Measurements from ENCODE around the gene ATP2C1.

The ATP2C1 gene

DNA sequence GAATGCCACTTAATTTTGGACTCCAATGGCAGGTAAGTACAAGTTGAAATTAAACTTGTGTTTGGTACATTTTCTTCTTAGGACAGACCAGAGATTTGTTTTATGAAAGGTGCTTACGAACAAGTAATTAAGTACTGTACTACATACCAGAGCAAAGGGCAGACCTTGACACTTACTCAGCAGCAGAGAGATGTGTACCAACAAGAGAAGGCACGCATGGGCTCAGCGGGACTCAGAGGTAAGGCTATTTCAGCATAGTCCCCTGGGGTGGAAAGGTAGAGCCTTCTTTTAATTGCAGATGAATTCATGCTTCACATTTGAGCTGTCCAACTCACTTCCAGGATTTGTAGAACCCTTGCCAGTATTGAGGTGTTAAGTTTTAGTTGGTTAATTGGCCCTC lies 81.4 kb downstream of the ATP2C1 start:
- no peak for DNase-seq (ENCODE audit: low read depth in 3 of 3, low spot score in 1 of 3)

DNA sequence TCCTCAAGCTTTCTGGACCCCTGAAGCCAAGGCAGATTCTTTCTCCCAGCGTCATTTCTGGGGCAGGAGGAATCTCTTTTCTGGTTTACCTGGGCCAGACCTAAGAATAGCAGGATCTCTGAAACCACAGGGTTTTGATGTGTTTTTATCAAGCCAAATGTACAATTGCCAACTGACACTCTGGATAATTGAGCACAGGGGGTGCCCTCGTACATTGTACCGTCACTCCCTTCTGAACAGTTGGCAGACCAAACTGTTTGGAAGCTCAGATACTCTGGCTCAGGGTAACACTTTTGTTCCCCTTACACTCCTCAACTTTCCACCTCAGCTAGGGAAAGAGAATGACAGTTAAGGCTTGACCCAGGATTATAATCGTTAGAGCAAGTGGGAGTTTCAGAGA lies 82.8 kb downstream of the ATP2C1 start:
- DNase-seq (ENCODE audit: low read depth in 3 of 3, low spot score in 1 of 3), result no peak

DNA sequence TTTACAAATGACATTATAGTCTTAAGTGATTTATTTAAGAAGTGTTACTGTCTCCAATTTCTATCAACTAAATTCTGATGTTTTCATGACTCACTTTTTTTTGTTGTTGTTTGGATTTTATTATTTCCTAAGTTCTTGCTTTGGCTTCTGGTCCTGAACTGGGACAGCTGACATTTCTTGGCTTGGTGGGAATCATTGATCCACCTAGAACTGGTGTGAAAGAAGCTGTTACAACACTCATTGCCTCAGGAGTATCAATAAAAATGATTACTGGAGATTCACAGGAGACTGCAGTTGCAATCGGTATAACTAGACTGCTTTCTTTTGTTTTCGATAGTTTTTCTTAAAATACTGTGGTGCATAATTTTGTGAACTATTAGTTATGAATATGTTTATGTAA lies 85.2 kb downstream of the ATP2C1 start:
- DNase-seq (ENCODE audit: low read depth in 3 of 3, low spot score in 1 of 3), result no peak

DNA sequence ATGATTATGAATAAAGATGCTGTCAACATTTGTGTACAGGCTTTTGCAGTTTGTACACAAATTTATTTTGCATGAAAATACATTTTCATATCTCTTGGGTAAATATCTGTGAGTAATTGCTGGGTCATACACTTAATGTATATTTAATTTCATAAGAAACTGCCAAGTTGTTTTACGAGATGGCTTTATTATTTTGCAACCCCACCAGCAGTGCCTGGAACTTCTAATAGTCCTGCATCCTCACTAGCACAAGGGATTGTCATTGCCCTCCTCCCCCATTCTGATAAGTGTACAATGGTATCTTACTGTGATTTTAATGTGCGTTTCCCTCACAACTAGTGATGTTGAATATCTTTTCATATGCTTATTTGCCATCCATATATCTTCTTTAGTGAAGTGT lies 87.6 kb downstream of the ATP2C1 start:
- no peak for DNase-seq (ENCODE audit: low read depth in 3 of 3, low spot score in 1 of 3)

DNA sequence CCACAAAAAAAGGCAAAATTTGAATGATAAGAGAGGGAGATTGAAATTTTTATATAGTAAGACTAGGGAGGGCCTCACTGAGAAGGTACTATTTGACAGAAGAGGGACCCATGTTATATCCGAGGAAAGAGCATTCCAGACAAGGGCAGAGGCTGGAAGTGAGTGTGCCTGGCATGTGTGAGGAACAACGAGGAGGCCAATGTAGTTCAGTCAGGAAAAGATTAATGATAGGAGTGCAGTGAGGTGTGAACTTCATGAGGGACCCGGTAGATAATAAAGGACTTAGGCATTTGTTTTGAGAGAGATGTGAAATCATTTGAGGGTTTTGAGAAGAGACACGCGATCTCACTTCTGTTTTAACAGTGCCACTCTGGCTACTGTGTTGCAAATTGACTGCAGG lies 96.4 kb downstream of the ATP2C1 start:
- DNase-seq (ENCODE audit: low read depth in 3 of 3, low spot score in 1 of 3), result no peak

DNA sequence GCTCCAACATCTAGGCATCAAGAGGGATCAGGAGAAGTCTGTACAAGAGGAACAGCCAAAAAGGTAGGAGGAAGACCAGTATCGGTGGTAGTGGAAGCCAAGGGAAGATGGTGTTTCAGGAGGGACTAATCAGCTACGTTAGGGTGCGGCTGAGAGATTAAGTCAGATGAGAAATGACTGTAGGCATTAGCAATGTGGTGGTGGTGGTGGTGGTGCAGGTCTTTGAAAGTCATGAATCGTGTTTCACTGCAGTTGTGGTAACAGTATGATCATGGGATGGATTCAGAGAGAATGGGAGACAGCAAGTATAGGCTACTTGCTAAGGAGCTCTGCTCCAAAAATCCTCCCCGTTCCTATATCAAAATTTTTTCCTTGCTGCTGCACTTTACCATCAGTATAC lies 97.2 kb downstream of the ATP2C1 start:
- DNase-seq (ENCODE audit: low read depth in 3 of 3, low spot score in 1 of 3), result no peak

DNA sequence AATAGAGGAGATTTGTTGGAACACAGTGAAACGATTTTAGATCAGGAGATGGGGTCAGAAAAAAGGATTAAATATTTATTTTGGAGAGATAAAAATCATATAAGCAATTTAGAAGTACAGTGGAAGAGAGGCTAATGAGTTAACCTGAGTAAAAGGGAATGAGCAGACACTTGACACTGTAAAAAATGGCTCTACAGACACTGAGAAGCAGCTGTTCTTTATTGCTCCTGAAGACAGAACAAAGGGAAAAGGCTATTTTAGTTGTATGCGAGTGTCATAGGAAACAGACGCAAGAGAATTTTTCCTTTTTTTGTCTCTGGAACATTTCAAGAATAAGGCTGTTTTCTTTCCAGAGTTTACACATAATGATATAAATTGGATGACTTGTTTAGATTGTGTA lies 98.5 kb downstream of the ATP2C1 start:
- DNase-seq (ENCODE audit: low read depth in 3 of 3, low spot score in 1 of 3), result no peak

DNA sequence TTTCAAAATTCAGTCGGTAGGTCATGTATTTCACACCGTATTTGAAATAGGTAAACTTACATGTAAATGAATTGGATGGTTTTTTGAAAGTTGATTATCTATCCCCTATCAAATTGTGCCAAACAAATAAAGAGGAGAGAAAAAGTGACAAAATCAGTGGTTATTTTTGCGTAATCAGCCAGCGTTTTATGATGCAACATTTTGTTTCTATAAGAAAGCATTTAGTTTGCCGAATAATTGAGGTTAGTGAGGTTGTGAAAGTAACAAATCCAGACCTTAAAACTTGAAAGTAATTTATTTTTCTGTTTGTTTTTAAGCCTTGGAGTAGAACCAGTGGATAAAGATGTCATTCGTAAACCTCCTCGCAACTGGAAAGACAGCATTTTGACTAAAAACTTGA lies 103.4 kb downstream of the ATP2C1 start:
- DNase-seq (ENCODE audit: low read depth in 3 of 3, low spot score in 1 of 3), result no peak

DNA sequence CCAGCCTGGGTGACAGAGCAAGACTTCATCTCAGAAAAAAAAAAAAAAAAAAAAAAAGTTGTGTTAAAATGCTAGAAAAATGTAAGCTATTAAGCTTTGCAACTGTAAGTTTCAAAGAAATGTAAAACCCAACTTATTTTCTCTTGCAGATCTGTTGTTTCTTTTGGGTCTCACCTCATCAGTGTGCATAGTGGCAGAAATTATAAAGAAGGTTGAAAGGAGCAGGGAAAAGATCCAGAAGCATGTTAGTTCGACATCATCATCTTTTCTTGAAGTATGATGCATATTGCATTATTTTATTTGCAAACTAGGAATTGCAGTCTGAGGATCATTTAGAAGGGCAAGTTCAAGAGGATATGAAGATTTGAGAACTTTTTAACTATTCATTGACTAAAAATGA lies 107.2 kb downstream of the ATP2C1 start:
- no peak for DNase-seq (ENCODE audit: low read depth in 3 of 3, low spot score in 1 of 3)

DNA sequence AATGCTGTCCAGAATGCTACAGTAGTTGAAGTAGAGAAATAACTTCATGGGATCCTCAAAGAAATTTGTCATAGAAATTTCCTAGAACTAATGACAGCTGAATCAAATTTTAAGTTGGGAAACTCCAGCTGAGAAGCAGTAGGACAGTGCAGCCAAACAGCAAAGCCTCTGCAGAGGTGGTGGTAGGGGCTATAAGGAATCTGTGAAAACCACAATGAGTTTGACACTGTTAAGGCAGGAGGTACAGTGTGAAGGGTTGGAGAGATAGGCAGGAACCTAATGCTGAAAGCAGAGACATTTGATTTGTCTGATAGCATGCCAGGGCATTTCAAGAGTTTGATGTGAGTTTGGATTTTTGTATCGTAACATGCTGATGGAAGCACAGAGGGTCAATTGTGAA lies 110.7 kb downstream of the ATP2C1 start:
- no peak for DNase-seq (ENCODE audit: low read depth in 3 of 3, low spot score in 1 of 3)

DNA sequence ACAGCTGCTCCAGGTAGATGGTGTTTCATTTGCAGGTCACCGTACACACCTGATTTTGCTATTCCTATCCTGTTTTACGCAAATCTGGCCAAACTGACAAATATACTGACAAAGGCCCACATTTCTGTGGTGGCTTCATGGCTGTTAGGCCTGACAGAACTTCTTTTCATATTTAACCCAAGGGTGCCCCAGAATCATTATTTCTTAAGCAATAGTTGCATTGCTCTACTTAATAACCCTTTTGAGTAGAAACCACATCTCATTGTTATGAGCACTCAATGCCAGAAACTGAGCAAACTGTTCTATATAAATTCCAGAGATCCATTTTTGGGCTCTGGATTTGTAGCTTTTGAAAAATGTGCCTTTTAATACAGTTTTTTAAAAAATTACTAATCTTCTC lies 113.4 kb downstream of the ATP2C1 start:
- no peak for DNase-seq (ENCODE audit: low read depth in 3 of 3, low spot score in 1 of 3)

DNA sequence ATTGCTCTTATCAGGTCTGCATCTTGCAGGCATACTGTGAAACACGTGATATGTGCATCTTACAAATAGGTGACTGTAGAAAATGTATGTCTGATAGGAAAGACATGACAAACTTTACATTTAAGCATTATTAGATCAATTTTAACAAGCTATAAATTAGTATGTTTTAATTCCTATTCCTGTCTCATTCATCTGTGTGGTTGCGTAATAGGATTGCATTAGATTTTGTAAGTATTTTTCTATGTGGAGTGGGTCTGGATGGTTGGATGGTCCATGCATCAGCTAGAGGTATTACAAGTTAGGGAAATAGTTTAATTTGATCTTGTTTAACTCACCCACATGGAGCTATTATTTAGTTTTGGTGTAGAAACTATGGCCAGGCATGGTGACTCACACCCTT lies 113.9 kb downstream of the ATP2C1 start:
- DNase-seq (ENCODE audit: low read depth in 3 of 3, low spot score in 1 of 3), result no peak

DNA sequence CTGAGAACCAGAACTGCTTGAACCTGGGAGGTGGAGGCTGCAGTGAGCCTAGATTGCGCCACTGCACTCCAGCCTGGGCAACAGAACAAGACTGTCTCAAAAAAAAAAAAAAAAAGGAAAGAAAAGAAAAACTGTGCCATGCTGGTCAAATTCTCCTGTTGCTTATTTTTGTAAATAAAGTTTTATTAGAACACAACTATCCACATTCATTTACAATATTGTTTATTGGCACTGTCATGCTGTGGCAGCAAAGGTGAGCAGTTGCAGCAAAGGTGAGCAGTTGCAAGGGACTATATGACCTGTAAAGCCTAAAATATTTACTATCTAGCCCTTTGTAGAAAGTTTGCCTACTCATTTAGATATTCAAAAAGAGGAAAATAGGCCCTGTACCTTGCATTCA lies 114.4 kb downstream of the ATP2C1 start:
- no peak for DNase-seq (ENCODE audit: low read depth in 3 of 3, low spot score in 1 of 3)

DNA sequence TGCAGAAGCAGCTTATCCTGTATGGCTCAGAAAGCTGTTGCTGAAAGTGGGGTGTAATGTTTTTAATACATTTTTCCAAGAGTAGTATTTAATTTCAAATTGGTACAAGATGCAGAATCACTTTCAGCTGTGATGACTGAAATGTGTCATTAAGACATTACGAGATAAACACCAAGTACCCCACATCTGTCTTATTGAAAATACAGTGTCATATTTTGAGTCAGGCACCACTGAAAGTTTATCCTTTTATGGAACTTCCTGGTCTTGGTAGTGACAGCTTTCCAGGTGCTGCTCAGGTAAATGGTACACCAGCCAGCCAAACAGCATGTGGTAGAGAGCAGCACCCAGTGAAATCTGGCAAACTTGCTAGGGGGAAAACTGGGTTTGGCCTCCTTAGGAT lies 115.8 kb downstream of the ATP2C1 start:
- DNase-seq (ENCODE audit: low read depth in 3 of 3, low spot score in 1 of 3), result no peak

DNA sequence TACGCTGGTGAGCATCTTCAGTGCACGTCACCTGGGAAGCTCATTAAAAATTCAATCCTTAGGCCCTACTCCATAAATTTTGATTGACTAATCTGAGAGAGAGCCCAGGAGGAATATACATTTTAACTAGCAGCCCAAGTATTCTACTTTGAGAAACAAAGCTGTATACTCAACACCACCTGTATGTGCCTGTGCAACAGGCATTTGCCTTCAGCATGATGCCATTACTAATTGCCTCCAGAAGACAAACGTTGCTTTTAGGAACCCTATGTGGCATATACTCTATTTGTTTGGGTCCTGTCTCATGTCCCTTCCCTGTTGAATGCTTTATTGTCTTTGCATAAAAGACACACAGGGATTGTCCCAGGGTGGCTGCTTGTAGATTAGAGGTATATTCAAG lies 125.1 kb downstream of the ATP2C1 start:
- no peak for DNase-seq (ENCODE audit: low read depth in 3 of 3, low spot score in 1 of 3)

DNA sequence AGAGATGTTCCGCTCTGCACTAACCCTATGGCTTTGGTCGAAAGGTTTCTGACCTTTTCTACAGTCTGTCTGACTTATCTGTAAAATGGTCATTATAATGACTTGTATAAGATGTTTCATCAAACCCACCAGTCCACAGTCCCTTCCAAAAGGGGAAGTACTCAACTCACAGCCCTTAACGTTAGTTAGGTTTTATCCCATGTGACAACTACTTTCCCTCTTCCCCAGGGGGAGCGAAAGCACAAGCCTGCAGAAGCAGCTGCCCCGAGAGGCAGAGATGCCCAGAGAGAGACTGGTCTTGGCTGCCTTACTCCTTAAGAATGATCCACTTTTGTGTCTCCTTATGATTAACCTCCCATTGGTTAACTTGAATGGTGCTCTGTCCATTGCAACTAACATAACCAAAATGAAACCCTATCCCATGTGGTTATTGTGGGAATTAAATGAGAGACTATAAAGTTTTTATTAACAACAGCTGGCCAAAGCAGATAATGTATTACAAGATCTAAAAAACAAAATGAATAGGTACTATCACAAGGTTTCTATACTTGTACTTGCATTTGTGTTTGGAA lies 126.3 kb downstream of the ATP2C1 start:
- DNase-seq (ENCODE audit: low read depth in 3 of 3, low spot score in 1 of 3), result no peak

DNA sequence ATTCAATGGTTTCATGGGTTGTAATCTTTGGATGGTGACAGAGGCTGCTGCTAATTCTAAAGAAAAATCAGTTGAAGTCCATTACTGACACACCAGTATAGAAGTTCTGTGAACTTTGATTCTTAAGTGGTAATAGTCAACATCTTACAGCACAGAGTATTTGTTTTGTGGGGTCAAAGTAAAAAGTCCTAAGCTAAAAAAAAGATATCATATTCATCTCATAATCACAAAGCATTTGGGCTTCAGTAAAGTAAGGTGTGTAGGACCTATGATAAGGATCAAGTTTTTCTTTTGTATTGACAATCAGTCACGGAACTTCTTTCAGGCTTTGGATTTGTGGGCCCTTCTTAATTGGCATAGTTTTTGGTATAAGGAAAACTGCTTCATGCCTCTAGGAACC lies 131.7 kb downstream of the ATP2C1 start:
- DNase-seq (ENCODE audit: low read depth in 3 of 3, low spot score in 1 of 3), result no peak

DNA sequence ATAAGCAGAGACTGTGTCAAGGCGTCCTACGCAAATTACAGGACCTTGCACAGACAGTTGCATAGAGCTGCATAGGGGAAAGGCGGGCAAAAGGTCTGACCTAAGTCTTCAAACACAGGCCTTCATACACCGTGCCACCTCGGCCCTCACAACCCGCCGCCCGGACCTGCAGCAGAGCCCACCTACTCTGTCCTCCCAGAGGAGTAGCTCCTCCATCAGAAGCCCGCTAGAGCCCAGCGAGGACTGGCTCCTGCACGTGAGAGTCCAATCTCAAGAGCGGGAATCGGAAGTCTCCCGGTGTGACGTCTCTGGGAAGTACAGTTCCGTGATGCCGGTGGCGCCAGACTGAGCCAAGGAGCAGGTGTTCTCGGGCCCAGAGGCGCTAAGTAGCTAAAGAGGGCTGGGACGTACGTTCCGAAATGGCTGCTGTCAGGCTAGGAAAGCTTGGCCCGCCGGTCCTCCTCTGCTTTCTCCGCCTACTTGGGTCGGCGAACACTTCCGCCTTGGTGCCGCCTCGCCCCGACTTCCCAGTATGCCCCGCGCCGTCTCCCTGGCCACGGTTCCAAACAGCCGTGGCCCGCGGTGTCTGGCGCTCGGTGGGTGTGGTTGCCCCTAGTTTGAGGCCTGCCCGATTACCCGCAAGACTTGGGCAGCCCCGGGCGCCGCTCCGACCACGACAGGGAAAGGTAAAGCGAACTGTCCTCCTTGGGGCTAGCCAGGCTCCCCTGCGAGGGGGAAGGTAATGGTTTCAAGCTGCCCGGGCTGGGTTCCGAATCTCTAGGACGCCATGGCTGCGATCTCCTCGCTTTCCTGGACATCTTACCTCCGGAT lies 132.7 kb downstream of the ATP2C1 start, which contains the start of the genes ASTE1 and NEK11:
Gene ASTE1, minus strand, starts transcription at position 505 of the 831 bp plus-strand sequence. CDS start 1,519 bp downstream, outside the sequence.
Gene NEK11, plus strand, starts transcription at position 557 of the 831 bp plus-strand sequence. CDS start 2,832 bp downstream, outside the sequence.
- DNase-seq (ENCODE audit: low read depth in 3 of 3, low spot score in 1 of 3), result peak; percentile 77 to 81 (median 80)

DNA sequence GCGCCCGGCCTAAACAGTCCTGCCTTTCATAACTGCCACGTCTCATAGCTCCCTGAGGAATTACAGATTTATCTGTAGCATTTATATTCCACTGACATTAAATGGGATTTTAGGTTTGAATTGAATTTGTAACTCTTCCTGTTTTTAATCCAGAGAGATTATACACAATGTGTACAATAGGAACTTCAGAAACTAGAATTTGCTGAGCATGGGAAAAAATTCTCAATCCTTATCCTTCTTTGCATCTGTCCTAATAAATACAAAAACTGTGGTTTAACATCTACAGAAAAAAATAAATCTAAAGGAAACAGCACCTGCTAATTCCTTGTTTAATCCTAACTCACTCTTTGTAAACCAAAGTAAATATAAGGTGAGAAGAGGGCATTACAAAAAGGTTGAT lies 135.0 kb downstream of the ATP2C1 start:
- DNase-seq (ENCODE audit: low read depth in 3 of 3, low spot score in 1 of 3), result no peak

DNA sequence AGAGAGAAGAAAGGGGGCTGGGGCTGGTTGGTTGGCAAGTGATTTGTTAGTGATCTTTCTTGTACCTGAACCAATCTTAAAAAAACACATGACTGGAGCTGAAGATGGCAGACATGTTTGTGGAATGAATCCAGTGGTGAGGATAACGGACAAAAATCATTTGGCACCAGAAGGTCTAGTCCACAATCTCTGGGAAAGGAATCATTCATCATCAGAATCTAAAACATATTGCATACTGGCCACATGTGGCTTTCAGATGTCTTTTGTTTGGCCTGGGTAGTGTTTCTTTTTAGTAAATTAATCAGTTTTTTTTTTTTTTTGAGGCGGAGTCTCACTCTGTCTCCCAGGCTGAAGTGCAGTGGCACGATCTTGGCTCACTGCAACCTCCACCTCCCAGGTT lies 137.8 kb downstream of the ATP2C1 start:
- DNase-seq (ENCODE audit: low read depth in 3 of 3, low spot score in 1 of 3), result no peak

DNA sequence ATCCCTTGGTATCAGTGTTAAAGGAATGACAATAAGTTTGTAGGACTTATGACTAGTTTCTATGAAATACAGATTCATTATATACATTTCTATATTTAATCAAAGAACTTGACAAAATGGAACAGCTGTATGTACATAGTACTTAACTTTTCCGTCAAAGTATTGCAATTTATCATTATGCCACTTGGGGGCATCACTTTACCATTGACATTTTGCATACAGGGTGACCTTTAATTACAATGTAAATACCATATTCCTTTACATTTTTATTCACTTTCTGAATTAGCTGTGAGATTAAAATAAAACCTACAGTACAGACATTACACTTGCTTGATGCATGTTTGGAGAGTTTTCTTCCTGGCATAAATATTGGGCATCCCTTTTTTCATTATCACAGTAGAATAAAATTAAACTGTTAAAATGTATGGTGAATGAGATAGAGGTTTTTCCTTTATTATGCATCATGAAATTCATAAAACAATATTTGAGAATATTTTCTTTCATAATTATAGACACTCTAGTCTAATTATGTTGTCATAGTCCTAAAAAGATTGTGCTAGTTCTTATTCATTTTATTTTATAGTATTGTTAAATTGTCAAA lies 139.7 kb downstream of the ATP2C1 start:
- no peak for DNase-seq (ENCODE audit: low read depth in 3 of 3, low spot score in 1 of 3)

DNA sequence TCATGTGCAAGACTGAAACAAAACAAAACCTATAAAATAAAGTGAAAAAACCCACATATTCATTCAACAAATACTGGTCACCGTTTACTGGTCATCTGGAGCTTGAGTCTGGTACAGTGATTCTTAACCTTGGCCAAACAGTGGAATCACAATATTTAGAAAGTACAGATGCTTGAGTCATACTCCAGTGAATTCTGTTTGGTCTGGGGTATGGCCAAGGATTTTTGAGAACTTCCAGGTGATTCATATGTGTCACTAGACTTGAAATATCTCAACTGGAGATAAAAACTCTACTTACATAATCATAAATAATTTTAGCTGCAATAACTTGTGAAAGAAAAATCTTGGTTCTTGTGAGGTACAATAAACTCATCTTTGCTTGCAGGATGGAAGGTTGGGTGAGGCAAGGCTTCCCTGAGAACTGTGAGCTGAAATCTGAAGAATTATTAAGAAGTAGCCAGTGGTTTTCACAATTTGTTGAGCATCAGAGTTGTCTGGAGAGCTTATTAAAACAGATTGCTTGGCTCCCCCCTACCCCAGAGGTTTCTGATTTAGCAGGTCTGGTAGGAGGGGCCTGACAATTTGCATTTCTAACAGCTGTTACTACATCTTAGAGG lies 142.4 kb downstream of the ATP2C1 start:
- no peak for DNase-seq (ENCODE audit: low read depth in 3 of 3, low spot score in 1 of 3)
